ENCODE results near the gene MTHFD1L.

The MTHFD1L gene

GRCh38 chr6:150866147-150866990 is 867 bp downstream of the MTHFD1L start:
- DNase-seq (ENCODE audit: low read depth): no peak

GRCh38 chr6:150866991-150867501 is 1.5 kb downstream of the MTHFD1L start:
- DNase-seq (ENCODE audit: low read depth): no peak

- DNase-seq (ENCODE audit: low read depth): no peak
These were observed 3.3 kb downstream of the MTHFD1L start for GRCh38 chr6:150868759-150869158.

GRCh38 chr6:150874179-150874578 is 8.7 kb downstream of the MTHFD1L start:
- no peak for DNase-seq (ENCODE audit: low read depth)

- no peak for DNase-seq (ENCODE audit: low read depth)
These were observed 10.3 kb downstream of the MTHFD1L start for GRCh38 chr6:150875841-150876240.

GRCh38 chr6:150876598-150876997 is 11.1 kb downstream of the MTHFD1L start:
- DNase-seq (ENCODE audit: low read depth): no peak

- no peak for DNase-seq (ENCODE audit: low read depth)
These were observed 12.4 kb downstream of the MTHFD1L start for GRCh38 chr6:150877928-150878327.

GRCh38 chr6:150878347-150879213 is 13.1 kb downstream of the MTHFD1L start:
- DNase-seq (ENCODE audit: low read depth): no peak

- DNase-seq (ENCODE audit: low read depth): no peak
These were observed 14.8 kb downstream of the MTHFD1L start for GRCh38 chr6:150880336-150880735.

- peak; percentile 99 for DNase-seq (ENCODE audit: low read depth)
These were observed 16.5 kb downstream of the MTHFD1L start for GRCh38 chr6:150881911-150882481.

- no peak for DNase-seq (ENCODE audit: low read depth)
These were observed 18.0 kb downstream of the MTHFD1L start for GRCh38 chr6:150883521-150883920.

GRCh38 chr6:150886155-150886554 is 20.7 kb downstream of the MTHFD1L start:
- DNase-seq (ENCODE audit: low read depth): no peak

- DNase-seq (ENCODE audit: low read depth): no peak
These were observed 22.6 kb downstream of the MTHFD1L start for GRCh38 chr6:150887978-150888563.

GRCh38 chr6:150890346-150890745 is 24.8 kb downstream of the MTHFD1L start:
- no peak for DNase-seq (ENCODE audit: low read depth)

GRCh38 chr6:150891888-150892485 is 26.5 kb downstream of the MTHFD1L start:
- peak; percentile 64 for DNase-seq (ENCODE audit: low read depth)

GRCh38 chr6:150894191-150894744 is 28.8 kb downstream of the MTHFD1L start:
- no peak for DNase-seq (ENCODE audit: low read depth)

- no peak for DNase-seq (ENCODE audit: low read depth)
These were observed 29.5 kb downstream of the MTHFD1L start for GRCh38 chr6:150894935-150895552.

- no peak for DNase-seq (ENCODE audit: low read depth)
These were observed 30.6 kb downstream of the MTHFD1L start for GRCh38 chr6:150895928-150896632.

GRCh38 chr6:150897400-150897943 is 32.0 kb downstream of the MTHFD1L start:
- no peak for DNase-seq (ENCODE audit: low read depth)

Measured in non-pigmented ciliary epithelial cell (primary cell).